NAMALWA (cell line): ENCODE data around the gene AUNIP.

Source experiments
- DNase-seq: peaks from one replicate; pipeline ENCODE4 v3.0.0-alpha.2; 2015; ENCODE audit warnings: low spot score

The AUNIP gene

GRCh38 chr1:25829046-25829445 is 30.2 kb downstream of the AUNIP start:
- DNase-seq, result no peak

- DNase-seq, result no peak
Observed at GRCh38 chr1:25828491-25828890, 30.8 kb downstream of the AUNIP start.

GRCh38 chr1:25826571-25826970 is 32.7 kb downstream of the AUNIP start:
- DNase-seq, result no peak

- no peak for DNase-seq
Observed at GRCh38 chr1:25825605-25826004, 33.7 kb downstream of the AUNIP start.

GRCh38 chr1:25821630-25822091 is 37.6 kb downstream of the AUNIP start:
- DNase-seq, result no peak

GRCh38 chr1:25821112-25821476 is 38.2 kb downstream of the AUNIP start:
- DNase-seq, result no peak

- DNase-seq, result peak; percentile 87
Observed at GRCh38 chr1:25820247-25821111, 38.8 kb downstream of the AUNIP start.

- peak; percentile 92 for DNase-seq
Observed at GRCh38 chr1:25819491-25820246, 39.6 kb downstream of the AUNIP start, which contains the start of gene MTFR1L. TSS of gene MTFR1L (plus strand) at chr1:25819954. CDS start at chr1:25823105, 3,151 bp downstream.

- no peak for DNase-seq
Observed at GRCh38 chr1:25818569-25818968, 40.7 kb downstream of the AUNIP start.

- DNase-seq, result no peak
Observed at GRCh38 chr1:25817840-25818501, 41.3 kb downstream of the AUNIP start.

- no peak for DNase-seq
Observed at GRCh38 chr1:25816112-25816718, 43.0 kb downstream of the AUNIP start.

- DNase-seq, result no peak
Observed at GRCh38 chr1:25815208-25816111, 43.8 kb downstream of the AUNIP start.

GRCh38 chr1:25814549-25815087 is 44.6 kb downstream of the AUNIP start:
- DNase-seq, result no peak

GRCh38 chr1:25813734-25814471 is 45.4 kb downstream of the AUNIP start:
- no peak for DNase-seq

GRCh38 chr1:25813071-25813733 is 46.1 kb downstream of the AUNIP start:
- no peak for DNase-seq

- no peak for DNase-seq
Observed at GRCh38 chr1:25811384-25812082, 47.7 kb downstream of the AUNIP start.

- peak; percentile 73 for DNase-seq
Observed at GRCh38 chr1:25810341-25811299, 48.6 kb downstream of the AUNIP start.

- no peak for DNase-seq
Observed at GRCh38 chr1:25809929-25810328, 49.3 kb downstream of the AUNIP start.
